OCI-LY1 (cell line): Measurements from ENCODE around the gene MYL10.

ENCODE experiments used
- EZH2 ChIP-seq: fragments of 200-600 bp; sonication (generic), shearing (Covaris generic); IDR thresholded peaks from 2 replicates; pipeline ENCODE4 v1.8.0; 2017; ENCODE audit warnings: borderline replicate concordance, mixed run types, mild to moderate bottlenecking, antibody characterized with exemption, low read length, moderate library complexity, mixed read lengths
- TF ChIP-seq, protein P1 (sequence below): fragments of 200-600 bp; sonication (generic), shearing (Covaris generic); IDR thresholded peaks from 2 replicates; pipeline ENCODE4 v1.5.1; 2017; ENCODE audit warnings: mild to moderate bottlenecking, antibody characterized with exemption, low read length, moderate library complexity, mixed read lengths

DNA sequence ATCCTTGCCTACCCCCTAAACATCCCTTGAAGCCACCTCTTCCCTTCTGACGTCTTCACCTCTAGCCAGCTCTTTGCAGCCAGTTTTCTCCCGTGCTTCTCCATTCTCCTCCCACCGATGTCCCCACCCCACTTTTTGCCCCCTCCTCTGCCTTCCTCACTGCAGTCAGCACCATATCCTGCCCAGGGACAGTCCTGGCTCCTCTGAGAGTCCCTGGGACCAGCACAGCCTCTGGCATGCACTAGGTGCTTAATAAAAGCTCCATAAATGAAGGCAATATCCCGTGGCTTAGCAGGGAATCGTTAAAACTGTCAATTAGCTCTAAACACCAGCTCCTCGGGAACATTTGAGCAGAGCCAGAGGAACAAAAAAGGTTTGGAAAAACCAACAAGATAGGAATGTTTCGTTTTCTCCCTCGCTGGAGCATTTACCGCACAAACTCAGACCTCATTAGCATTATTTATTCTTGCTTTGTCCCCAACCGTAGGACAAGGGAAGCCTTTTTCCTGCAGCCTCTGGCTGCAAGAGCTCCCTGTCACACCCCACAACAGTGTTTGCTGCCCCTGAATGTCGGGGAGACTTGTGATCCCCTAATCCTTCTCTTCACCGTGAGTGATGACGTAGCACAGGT, 16.1 kb downstream of the MYL10 start:
- TF ChIP-seq, protein P1, sequence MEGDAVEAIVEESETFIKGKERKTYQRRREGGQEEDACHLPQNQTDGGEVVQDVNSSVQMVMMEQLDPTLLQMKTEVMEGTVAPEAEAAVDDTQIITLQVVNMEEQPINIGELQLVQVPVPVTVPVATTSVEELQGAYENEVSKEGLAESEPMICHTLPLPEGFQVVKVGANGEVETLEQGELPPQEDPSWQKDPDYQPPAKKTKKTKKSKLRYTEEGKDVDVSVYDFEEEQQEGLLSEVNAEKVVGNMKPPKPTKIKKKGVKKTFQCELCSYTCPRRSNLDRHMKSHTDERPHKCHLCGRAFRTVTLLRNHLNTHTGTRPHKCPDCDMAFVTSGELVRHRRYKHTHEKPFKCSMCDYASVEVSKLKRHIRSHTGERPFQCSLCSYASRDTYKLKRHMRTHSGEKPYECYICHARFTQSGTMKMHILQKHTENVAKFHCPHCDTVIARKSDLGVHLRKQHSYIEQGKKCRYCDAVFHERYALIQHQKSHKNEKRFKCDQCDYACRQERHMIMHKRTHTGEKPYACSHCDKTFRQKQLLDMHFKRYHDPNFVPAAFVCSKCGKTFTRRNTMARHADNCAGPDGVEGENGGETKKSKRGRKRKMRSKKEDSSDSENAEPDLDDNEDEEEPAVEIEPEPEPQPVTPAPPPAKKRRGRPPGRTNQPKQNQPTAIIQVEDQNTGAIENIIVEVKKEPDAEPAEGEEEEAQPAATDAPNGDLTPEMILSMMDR, result no peak
- no peak for TF ChIP-seq EZH2
